Thymus (tissue), 11 donors: Measurements from ENCODE around the gene MFSD8. TPM values are rescaled to one million over a fixed set of nuclear protein-coding genes. Genes with fewer than 3 reads are reported as not detected.
A peak's percentile ranks its signal among the peaks of the same experiment; 100 is the strongest.
"Not testable (repeated sequence)": the region's sequence is repeated elsewhere in the genome, so short reads cannot be mapped to it uniquely, and the experiment has no call there.

Source experiments
- DNase-seq, 9 donors: peaks; one replicate each; pipeline ENCODE4 v3.0.0-alpha.2; 2013; ENCODE audit warnings: low spot score in 9 of 9, low read depth in 6 of 9, missing footprints in 1 of 9
- H3K27ac ChIP-seq, 2 donors: one replicate each; pipeline ENCODE4 v1.5.1; 2013; ENCODE audit warnings: control low read depth in 1 of 2, low read depth in 1 of 2, low read length in 1 of 2, mild to moderate bottlenecking in 1 of 2, moderate library complexity in 1 of 2
- H3K27me3 ChIP-seq, 2 donors: one replicate each; pipeline ENCODE4 v1.5.1; 2013; ENCODE audit warnings: low read length in 1 of 2; ENCODE audit not compliant: control insufficient read depth in 2 of 2, insufficient read depth in 1 of 2
- H3K36me3 ChIP-seq, 2 donors: one replicate each; pipeline ENCODE4 v1.5.1; 2013; ENCODE audit warnings: low read length in 1 of 2, mild to moderate bottlenecking in 1 of 2, moderate library complexity in 1 of 2; ENCODE audit not compliant: control insufficient read depth in 2 of 2, insufficient read depth in 2 of 2
- H3K4me1 ChIP-seq, 2 donors: one replicate each; pipeline ENCODE4 v1.5.1; 2013; ENCODE audit warnings: low read length in 2 of 2; ENCODE audit not compliant: control insufficient read depth in 2 of 2, insufficient read depth in 2 of 2
- H3K4me3 ChIP-seq, 2 donors: one replicate each; pipeline ENCODE4 v1.5.1; 2013; ENCODE audit warnings: low read length in 2 of 2, control low read depth in 1 of 2, mild to moderate bottlenecking in 1 of 2
- H3K9me3 ChIP-seq, 2 donors: one replicate each; pipeline ENCODE4 v1.5.1; 2013; ENCODE audit warnings: low read length in 1 of 2, mild to moderate bottlenecking in 1 of 2; ENCODE audit not compliant: control insufficient read depth in 2 of 2, insufficient read depth in 1 of 2
- WGBS: extraction: QIAGEN DNeasy Blood & Tissue Kit; methylation state at CpG from one replicate; pipeline ENCODE4 v1.1.7; 2013; 5-methylcytosine and 5-hydroxymethylcytosine counted together
- polyA plus RNA-seq: library from polyadenylated mRNA; stranded (reverse); fragments of 200-250 nt; gene quantifications from one replicate; pipeline ENCODE4 v1.2.3, GENCODE V29; 2013
- total RNA-seq: library from RNA; stranded (reverse); fragments of 120-200 nt; gene quantifications from one replicate; pipeline ENCODE4 v1.2.4, GENCODE V29; 2013
- donor health status: healthy.

MFSD8 gene
- total and polyA plus RNA-seq, 2 donors: 18.1 to 31.2 TPM

DNA sequence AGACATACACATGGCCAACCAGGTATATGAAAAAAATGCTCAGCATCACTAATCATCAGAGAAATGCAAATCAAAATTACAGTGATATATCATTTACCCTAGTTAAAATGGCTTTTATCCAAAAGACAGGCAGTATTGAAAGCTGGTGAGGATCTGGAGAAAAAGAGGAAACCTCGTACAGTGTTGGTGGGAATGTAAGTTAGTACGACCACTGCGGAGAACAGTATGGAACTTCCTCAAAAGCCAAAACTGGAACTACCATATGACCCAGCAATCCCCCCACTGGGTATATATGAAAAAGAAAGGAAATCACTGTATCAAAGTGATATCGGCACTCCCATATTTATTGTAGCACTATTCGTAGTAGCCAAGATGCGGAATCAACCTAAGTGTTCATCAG, 23.7 kb upstream of the MFSD8 start:
- no peaks in the 10 kb centered on the region for H3K4me1 ChIP-seq
- no peak for DNase-seq
- no peaks in the 10 kb centered on the region for H3K27me3 ChIP-seq
- 97% methylated on average over 6 of the region's 6 CpGs for WGBS
- H3K9me3 ChIP-seq: peaks cover 0 to 3% of the 10 kb centered on the region in 2 donors
- no peak overlapping the region for H3K27ac ChIP-seq
- no peak overlapping the region for H3K4me3 ChIP-seq
- H3K36me3 ChIP-seq: peaks cover 6 to 30% of the 10 kb centered on the region in 2 donors

- Histone ChIP-seq H3K4me1 (no peaks in the 10 kb centered on the region), H3K36me3 (peaks cover 3 to 25% of the 10 kb centered on the region in 2 donors), H3K4me3 (no peak overlapping the region), H3K9me3 (peaks cover 0 to 3% of the 10 kb centered on the region in 2 donors), H3K27ac (no peak overlapping the region), H3K27me3 (no peaks in the 10 kb centered on the region)
- DNase-seq: no peak
- WGBS: 100% methylated on average over 1 of the region's 1 CpG
Measured at GRCh38 chr4:127985989-127986388, 21.0 kb upstream of the MFSD8 start.

GRCh38 chr4:127982445-127982844, 17.5 kb upstream of the MFSD8 start:
- peaks cover 0 to 17% of the 10 kb centered on the region in 2 donors for H3K36me3 ChIP-seq
- no peaks in the 10 kb centered on the region for H3K27me3 ChIP-seq
- WGBS: 98% methylated on average over 2 of the region's 2 CpGs
- no peaks in the 10 kb centered on the region for H3K4me1 ChIP-seq
- no peak for DNase-seq
- no peak overlapping the region for H3K27ac ChIP-seq
- no peaks in the 10 kb centered on the region for H3K9me3 ChIP-seq
- no peak overlapping the region for H3K4me3 ChIP-seq

- no peak for DNase-seq
- Histone ChIP-seq H3K9me3 (peaks cover 0 to 5% of the 10 kb centered on the region in 2 donors), H3K4me3 (no peak overlapping the region), H3K27me3 (no peaks in the 10 kb centered on the region), H3K27ac (no peak overlapping the region), H3K4me1 (no peaks in the 10 kb centered on the region), H3K36me3 (peaks cover 5 to 16% of the 10 kb centered on the region in 2 donors)
- 100% methylated on average over 2 of the region's 2 CpGs for WGBS
Measured at GRCh38 chr4:127978930-127979329, 14.0 kb upstream of the MFSD8 start.

DNA sequence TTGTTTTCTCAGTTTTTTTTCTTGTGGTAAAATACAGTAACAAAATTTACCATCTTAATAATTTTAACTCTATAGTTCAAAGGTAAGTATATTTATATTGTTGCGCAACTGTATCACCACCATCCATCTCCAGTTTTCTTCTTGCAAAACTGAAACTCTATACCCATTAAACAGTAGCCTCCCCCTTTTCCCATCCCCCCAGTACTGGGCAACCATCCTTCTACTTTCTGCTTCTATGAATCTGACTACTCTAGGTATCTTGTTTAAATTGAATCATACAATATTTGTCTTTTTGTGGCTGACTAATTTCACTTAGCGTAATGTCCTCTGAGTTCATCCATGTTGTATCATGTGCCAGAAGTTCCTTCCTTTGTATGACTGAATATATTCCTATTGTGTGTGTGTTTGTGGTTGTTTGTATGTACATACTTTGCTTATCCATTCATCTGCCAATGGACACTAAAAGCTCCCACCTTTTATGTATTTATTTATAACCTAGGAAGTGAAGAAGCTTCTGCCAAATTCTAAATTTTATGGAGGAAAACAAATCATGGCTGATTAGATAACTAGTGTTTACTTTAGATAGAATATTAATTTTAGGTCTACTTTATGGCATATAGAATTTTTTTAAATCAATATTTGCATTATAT, 10.3 kb upstream of the MFSD8 start:
- WGBS: 97% methylated on average over 2 of the region's 2 CpGs
- H3K4me1 ChIP-seq: no peaks in the 10 kb centered on the region

DNA sequence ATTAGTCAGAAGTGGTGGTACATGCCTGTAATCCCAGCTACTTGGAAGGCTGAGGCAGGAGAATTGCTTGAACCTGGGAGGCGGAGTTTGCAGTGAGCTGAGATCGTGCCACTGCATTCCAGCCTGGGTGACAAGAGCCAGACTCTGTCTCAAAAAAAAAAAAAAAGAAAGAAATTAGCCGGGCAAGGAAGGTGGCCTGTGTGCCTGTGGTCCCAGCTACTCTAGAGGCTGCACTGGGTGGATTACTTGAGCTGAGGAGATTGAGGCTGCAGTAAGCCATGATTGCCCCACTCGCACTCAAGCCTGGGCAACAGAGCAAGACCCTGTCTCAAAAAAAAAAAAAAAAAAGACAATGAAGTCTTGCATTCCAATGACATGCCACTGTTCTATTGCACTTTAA, 6.0 kb upstream of the MFSD8 start:
- H3K4me3 ChIP-seq, H3K27ac ChIP-seq, H3K9me3 ChIP-seq, DNase-seq, H3K4me1 ChIP-seq, H3K27me3 ChIP-seq: not testable (repeated sequence)
- 95% methylated on average over 4 of the region's 4 CpGs for WGBS
- H3K36me3 ChIP-seq: peaks cover 6 to 27% of the 10 kb centered on the region in 2 donors

More for the DNA sequence above, 10.3 kb upstream of the MFSD8 start:
- Histone ChIP-seq H3K27ac (no peak overlapping the region), H3K36me3 (peaks cover 6 to 31% of the 10 kb centered on the region in 2 donors), H3K27me3 (no peaks in the 10 kb centered on the region), H3K9me3 (peaks cover 0 to 5% of the 10 kb centered on the region in 2 donors), H3K4me3 (no peak overlapping the region)
- no peak for DNase-seq

- Histone ChIP-seq H3K4me1 (peaks cover 0 to 4% of the 10 kb centered on the region in 2 donors), H3K9me3 (no peaks in the 10 kb centered on the region), H3K36me3 (peaks cover 0 to 16% of the 10 kb centered on the region in 2 donors), H3K27me3 (no peaks in the 10 kb centered on the region), H3K4me3 (no peak overlapping the region), H3K27ac (no peak overlapping the region)
- WGBS: 96% methylated on average over 2 of the region's 2 CpGs
- no peak for DNase-seq
Measured at GRCh38 chr4:127968586-127968985, 3.6 kb upstream of the MFSD8 start.

DNA sequence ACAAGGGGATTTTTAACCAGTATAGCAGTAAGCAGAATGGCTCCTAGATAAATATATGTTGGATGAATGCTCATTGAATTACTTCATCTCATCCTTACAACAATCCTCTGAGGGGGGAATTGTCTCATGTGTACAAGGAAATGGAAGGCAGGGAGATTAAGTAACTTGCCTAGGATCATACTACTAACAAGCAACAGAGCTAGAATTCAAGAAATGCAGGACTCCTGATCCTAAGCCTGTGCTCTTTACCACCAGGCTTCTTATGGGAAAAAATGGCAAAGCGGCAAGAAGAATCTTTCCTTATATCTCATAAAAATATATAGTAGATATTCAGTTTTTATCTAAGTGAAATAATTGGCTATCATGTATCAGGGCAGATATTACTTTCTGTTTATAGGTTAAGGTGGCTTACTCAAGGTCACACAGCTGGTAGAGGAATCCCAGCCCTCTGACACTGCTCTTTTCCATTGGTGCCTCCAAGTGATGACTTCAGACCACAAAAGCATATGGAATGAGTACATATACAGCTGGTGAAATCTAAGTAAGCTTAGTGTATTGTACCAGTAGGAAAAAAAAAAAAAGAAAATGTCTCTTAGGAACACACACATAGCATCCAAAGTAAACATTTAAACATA, 2.3 kb upstream of the MFSD8 start:
- WGBS: 100% methylated on average over 1 of the region's 1 CpG
- H3K27ac ChIP-seq: no peak overlapping the region
- H3K4me1 ChIP-seq: peaks cover 0 to 4% of the 10 kb centered on the region in 2 donors
- peaks cover 0 to 9% of the 10 kb centered on the region in 2 donors for H3K36me3 ChIP-seq
- H3K4me3 ChIP-seq: no peak overlapping the region
- no peaks in the 10 kb centered on the region for H3K9me3 ChIP-seq
- H3K27me3 ChIP-seq: no peaks in the 10 kb centered on the region
- no peak for DNase-seq

DNA sequence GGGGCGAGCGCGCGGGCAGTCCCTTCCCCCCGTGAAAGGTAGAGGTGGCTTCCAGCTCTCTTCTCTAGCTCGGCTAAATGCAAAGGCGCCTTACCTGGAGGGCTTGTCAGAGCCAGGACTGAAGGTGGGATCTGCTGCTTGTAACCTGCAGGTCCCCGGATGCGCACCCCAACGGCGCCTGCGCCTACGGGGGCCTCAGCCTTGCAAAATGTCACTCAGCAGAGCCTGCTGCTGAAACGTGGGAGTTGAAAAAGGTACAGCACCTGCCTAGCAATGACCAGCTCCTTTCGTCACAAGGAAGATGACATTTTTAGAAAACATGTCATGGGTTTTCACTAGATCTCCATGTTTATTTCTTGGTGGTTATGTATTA, 816 bp upstream of the MFSD8 start:
- 1% methylated on average over 15 of the region's 15 CpGs for WGBS
- no peaks in the 10 kb centered on the region for H3K9me3 ChIP-seq
- no peaks in the 10 kb centered on the region for H3K27me3 ChIP-seq
- DNase-seq: peak; percentile 32 to 82 (median 56)
- H3K27ac ChIP-seq: peak overlapping the region; percentile 93 to 97
- H3K36me3 ChIP-seq: peaks cover 0 to 2% of the 10 kb centered on the region in 2 donors
- H3K4me1 ChIP-seq: peaks cover 0 to 4% of the 10 kb centered on the region in 2 donors
- peak overlapping the region; percentile 73 to 97 for H3K4me3 ChIP-seq
